Measurements from ENCODE around the gene C5AR1. TPM values are rescaled to one million over a fixed set of nuclear protein-coding genes. Genes with fewer than 3 reads are reported as not detected.
"Not testable (repeated sequence)": the region's sequence is repeated elsewhere in the genome, so short reads cannot be mapped to it uniquely, and the experiment has no call there.

Gene C5AR1
- polyA plus RNA-seq, 4 donors = 0.67 to 8.6 (median 1.6) TPM

GRCh38 chr19:47344425-47344824 lies 34.8 kb downstream of the C5AR1 start:
- 78 to 86% (median 79%) methylated on average over 1 of the region's 1 CpG for WGBS, 3 donors
- no peaks in the 10 kb centered on the region for H3K4me1 ChIP-seq (ENCODE audit: control insufficient read depth in 3 of 3, insufficient read depth in 2 of 3, low read depth in 1 of 3, low read length in 2 of 3)
- no peaks in the 10 kb centered on the region for H3K36me3 ChIP-seq (ENCODE audit: control insufficient read depth in 3 of 3, insufficient read depth in 2 of 3, low read depth in 1 of 3, low read length in 3 of 3)
- FAIRE-seq (no peak), DNase-seq (no peak)
- H3K9me3 ChIP-seq (ENCODE audit: control insufficient read depth in 2 of 2, insufficient read depth in 1 of 2, low read depth in 1 of 2, low read length in 1 of 2) = peaks cover 0 to 2% of the 10 kb centered on the region in 2 donors
- H3K4me3 ChIP-seq (ENCODE audit: low read depth in 1 of 3, low read length in 3 of 3) = no peak overlapping the region
- no peak overlapping the region for H3K27ac ChIP-seq (ENCODE audit: low read depth in 1 of 3, low read length in 2 of 3)
- no peaks in the 10 kb centered on the region for H3K27me3 ChIP-seq (ENCODE audit: control insufficient read depth in 3 of 3, insufficient read depth in 3 of 3, low read length in 3 of 3)

- H3K4me3 ChIP-seq (ENCODE audit: low read depth in 1 of 3, low read length in 3 of 3); H3K9me3 ChIP-seq (ENCODE audit: control insufficient read depth in 2 of 2, insufficient read depth in 1 of 2, low read depth in 1 of 2, low read length in 1 of 2); H3K4me1 ChIP-seq (ENCODE audit: control insufficient read depth in 3 of 3, insufficient read depth in 2 of 3, low read depth in 1 of 3, low read length in 2 of 3); H3K27me3 ChIP-seq (ENCODE audit: control insufficient read depth in 3 of 3, insufficient read depth in 3 of 3, low read length in 3 of 3); FAIRE-seq; H3K36me3 ChIP-seq (ENCODE audit: control insufficient read depth in 3 of 3, insufficient read depth in 2 of 3, low read depth in 1 of 3, low read length in 3 of 3); DNase-seq; H3K27ac ChIP-seq (ENCODE audit: low read depth in 1 of 3, low read length in 2 of 3): not testable (repeated sequence)
- 79 to 87% (median 85%) methylated on average over 6 of the region's 6 CpGs for WGBS, 3 donors
Measured at GRCh38 chr19:47346024-47346423, 36.4 kb downstream of the C5AR1 start.

DNA sequence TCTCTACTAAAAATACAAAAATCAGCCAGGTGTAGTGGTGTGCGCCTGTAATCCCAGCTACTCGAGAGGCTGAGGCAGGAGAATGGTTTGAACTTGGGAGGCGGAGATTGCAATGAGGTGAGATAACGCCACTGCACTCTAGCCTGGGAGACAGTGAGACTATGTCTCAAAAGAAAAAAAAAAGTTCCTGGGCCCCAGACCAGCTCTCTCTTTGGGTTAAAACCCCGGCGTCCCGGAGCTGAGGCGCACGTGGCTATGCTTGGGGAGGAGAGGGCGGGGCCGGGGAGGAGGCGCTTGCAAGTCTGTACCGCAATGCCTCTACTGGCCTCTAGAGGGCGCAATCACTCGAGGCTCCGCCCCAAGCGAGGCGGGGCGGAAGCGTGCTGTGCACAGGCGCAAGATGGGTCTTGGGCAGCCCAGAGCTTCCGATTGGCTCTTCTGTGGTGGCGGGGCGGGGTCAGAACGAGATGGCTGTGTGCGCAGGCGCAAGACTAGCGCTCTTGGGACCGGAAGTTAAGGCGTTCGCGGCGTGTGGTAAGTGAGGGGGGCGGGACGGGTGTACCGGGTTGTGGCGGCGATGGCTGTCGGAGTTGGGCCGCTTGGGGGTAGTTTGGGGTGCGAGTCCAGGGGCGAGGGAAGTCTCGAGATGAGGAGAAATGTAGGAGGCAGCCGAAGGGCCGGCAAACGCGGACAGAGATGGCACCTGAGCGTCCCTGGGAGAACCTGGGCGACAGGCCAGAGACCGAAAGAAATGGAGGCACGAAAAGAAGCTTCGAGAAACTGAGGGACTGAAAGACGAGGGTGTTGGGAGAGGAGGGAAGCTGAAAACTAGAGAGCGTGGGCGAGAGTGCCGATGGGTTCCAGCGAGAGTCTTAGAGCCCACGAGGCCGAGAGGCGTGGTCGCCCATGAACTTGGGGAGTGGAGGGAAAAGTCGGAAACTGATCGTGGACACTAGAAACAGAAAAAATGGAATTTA lies 39.4 kb downstream of the C5AR1 start, which contains the start of gene DHX34:
TSS of gene DHX34 (plus strand) at position 497 of the 977 bp plus-strand sequence. CDS start 3,716 bp downstream, outside the sequence.
- Histone ChIP-seq H3K4me1 (ENCODE audit: control insufficient read depth in 3 of 3, insufficient read depth in 2 of 3, low read depth in 1 of 3, low read length in 2 of 3) (no peaks in the 10 kb centered on the region), H3K27me3 (ENCODE audit: control insufficient read depth in 3 of 3, insufficient read depth in 3 of 3, low read length in 3 of 3) (no peaks in the 10 kb centered on the region), H3K36me3 (ENCODE audit: control insufficient read depth in 3 of 3, insufficient read depth in 2 of 3, low read depth in 1 of 3, low read length in 3 of 3) (peaks cover 0 to 18% (median 2%) of the 10 kb centered on the region in 3 donors), H3K27ac (ENCODE audit: low read depth in 1 of 3, low read length in 2 of 3) (peak within 1 kb of the TSS; percentile 46 to 63 (median 56)), H3K4me3 (ENCODE audit: low read depth in 1 of 3, low read length in 3 of 3) (peak within 1 kb of the TSS; percentile 52 to 100 (median 90)), H3K9me3 (ENCODE audit: control insufficient read depth in 2 of 2, insufficient read depth in 1 of 2, low read depth in 1 of 2, low read length in 1 of 2) (no peaks in the 10 kb centered on the region)
- 3 to 4% (median 3%) methylated on average over 63 of the region's 63 CpGs for WGBS, 3 donors
- no peak for FAIRE-seq
- DNase-seq = peak; percentile 99

DNA sequence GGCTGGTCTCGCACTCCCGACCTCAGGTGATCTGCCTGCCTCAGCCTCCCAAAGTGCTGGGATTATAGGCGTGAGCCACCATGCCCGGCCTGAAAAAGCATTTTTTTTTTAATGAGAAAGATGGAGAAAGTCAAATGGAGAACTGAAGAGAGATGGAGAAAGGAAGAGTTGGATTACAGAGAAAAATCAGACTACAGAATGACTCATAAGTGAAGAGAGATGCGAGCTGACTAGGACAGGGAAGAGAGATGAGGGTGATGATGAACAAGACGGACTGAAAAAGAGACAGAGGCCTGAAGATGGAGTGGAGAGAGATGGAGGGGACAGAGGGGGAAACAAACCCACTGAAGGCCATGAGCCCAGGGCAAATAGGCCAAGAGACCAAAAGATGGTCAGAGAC lies 41.0 kb downstream of the C5AR1 start:
- DNase-seq (no peak), FAIRE-seq (no peak)
- Histone ChIP-seq H3K4me1 (ENCODE audit: control insufficient read depth in 3 of 3, insufficient read depth in 2 of 3, low read depth in 1 of 3, low read length in 2 of 3) (no peaks in the 10 kb centered on the region), H3K4me3 (ENCODE audit: low read depth in 1 of 3, low read length in 3 of 3) (no peak overlapping the region), H3K36me3 (ENCODE audit: control insufficient read depth in 3 of 3, insufficient read depth in 2 of 3, low read depth in 1 of 3, low read length in 3 of 3) (peaks cover 0 to 31% (median 7%) of the 10 kb centered on the region in 3 donors), H3K9me3 (ENCODE audit: control insufficient read depth in 2 of 2, insufficient read depth in 1 of 2, low read depth in 1 of 2, low read length in 1 of 2) (no peaks in the 10 kb centered on the region), H3K27ac (ENCODE audit: low read depth in 1 of 3, low read length in 2 of 3) (no peak overlapping the region), H3K27me3 (ENCODE audit: control insufficient read depth in 3 of 3, insufficient read depth in 3 of 3, low read length in 3 of 3) (no peaks in the 10 kb centered on the region)
- WGBS, 3 donors = 85 to 89% (median 89%) methylated on average over 6 of the region's 6 CpGs

GRCh38 chr19:47351548-47351947 lies 41.9 kb downstream of the C5AR1 start:
- Histone ChIP-seq H3K27me3 (ENCODE audit: control insufficient read depth in 3 of 3, insufficient read depth in 3 of 3, low read length in 3 of 3) (no peaks in the 10 kb centered on the region), H3K4me1 (ENCODE audit: control insufficient read depth in 3 of 3, insufficient read depth in 2 of 3, low read depth in 1 of 3, low read length in 2 of 3) (no peaks in the 10 kb centered on the region), H3K36me3 (ENCODE audit: control insufficient read depth in 3 of 3, insufficient read depth in 2 of 3, low read depth in 1 of 3, low read length in 3 of 3) (peaks cover 0 to 40% (median 8%) of the 10 kb centered on the region in 3 donors), H3K9me3 (ENCODE audit: control insufficient read depth in 2 of 2, insufficient read depth in 1 of 2, low read depth in 1 of 2, low read length in 1 of 2) (no peaks in the 10 kb centered on the region), H3K27ac (ENCODE audit: low read depth in 1 of 3, low read length in 2 of 3) (no peak overlapping the region), H3K4me3 (ENCODE audit: low read depth in 1 of 3, low read length in 3 of 3) (no peak overlapping the region)
- DNase-seq = peak in 1 of 2 donors; percentile 10
- WGBS, 3 donors = 83 to 90% (median 86%) methylated on average over 3 of the region's 3 CpGs
- no peak for FAIRE-seq

DNA sequence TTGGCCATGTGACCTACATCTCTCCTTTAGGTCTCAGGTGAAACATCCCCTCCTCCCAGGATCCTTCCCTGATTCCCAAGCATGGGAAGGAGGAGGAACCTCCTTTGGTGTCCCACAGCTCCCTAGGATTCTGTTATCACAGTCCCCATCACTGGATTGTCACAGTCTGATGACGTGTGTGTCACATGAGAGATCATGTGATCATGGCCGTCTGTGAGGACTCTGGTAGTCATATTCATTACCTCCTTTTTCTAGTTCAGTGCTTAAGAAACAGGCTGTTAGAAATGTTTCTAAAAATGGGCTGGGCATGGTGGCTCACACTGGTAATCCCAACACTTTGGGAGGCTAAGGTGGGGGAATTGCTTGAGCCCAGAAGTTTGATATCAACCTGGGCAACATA lies 42.4 kb downstream of the C5AR1 start:
- H3K9me3 ChIP-seq (ENCODE audit: control insufficient read depth in 2 of 2, insufficient read depth in 1 of 2, low read depth in 1 of 2, low read length in 1 of 2) = no peaks in the 10 kb centered on the region
- no peaks in the 10 kb centered on the region for H3K27me3 ChIP-seq (ENCODE audit: control insufficient read depth in 3 of 3, insufficient read depth in 3 of 3, low read length in 3 of 3)
- H3K4me1 ChIP-seq (ENCODE audit: control insufficient read depth in 3 of 3, insufficient read depth in 2 of 3, low read depth in 1 of 3, low read length in 2 of 3) = no peaks in the 10 kb centered on the region
- no peak overlapping the region for H3K27ac ChIP-seq (ENCODE audit: low read depth in 1 of 3, low read length in 2 of 3)
- peaks cover 0 to 45% (median 9%) of the 10 kb centered on the region in 3 donors for H3K36me3 ChIP-seq (ENCODE audit: control insufficient read depth in 3 of 3, insufficient read depth in 2 of 3, low read depth in 1 of 3, low read length in 3 of 3)
- DNase-seq (no peak), FAIRE-seq (no peak)
- 51 to 56% (median 55%) methylated on average over 2 of the region's 2 CpGs for WGBS, 3 donors
- no peak overlapping the region for H3K4me3 ChIP-seq (ENCODE audit: low read depth in 1 of 3, low read length in 3 of 3)

- peaks cover 8 to 56% (median 15%) of the 10 kb centered on the region in 3 donors for H3K36me3 ChIP-seq (ENCODE audit: control insufficient read depth in 3 of 3, insufficient read depth in 2 of 3, low read depth in 1 of 3, low read length in 3 of 3)
- no peak overlapping the region for H3K4me3 ChIP-seq (ENCODE audit: low read depth in 1 of 3, low read length in 3 of 3)
- DNase-seq (peak in 1 of 2 donors; percentile 86), FAIRE-seq (no peak)
- no peaks in the 10 kb centered on the region for H3K9me3 ChIP-seq (ENCODE audit: control insufficient read depth in 2 of 2, insufficient read depth in 1 of 2, low read depth in 1 of 2, low read length in 1 of 2)
- WGBS, 3 donors = 16 to 69% (median 36%) methylated on average over 24 of the region's 24 CpGs
- H3K27me3 ChIP-seq (ENCODE audit: control insufficient read depth in 3 of 3, insufficient read depth in 3 of 3, low read length in 3 of 3) = no peaks in the 10 kb centered on the region
- no peaks in the 10 kb centered on the region for H3K4me1 ChIP-seq (ENCODE audit: control insufficient read depth in 3 of 3, insufficient read depth in 2 of 3, low read depth in 1 of 3, low read length in 2 of 3)
- H3K27ac ChIP-seq (ENCODE audit: low read depth in 1 of 3, low read length in 2 of 3) = no peak overlapping the region
Measured at GRCh38 chr19:47353307-47353712, 43.6 kb downstream of the C5AR1 start.

- FAIRE-seq = no peak
- Histone ChIP-seq H3K9me3 (ENCODE audit: control insufficient read depth in 2 of 2, insufficient read depth in 1 of 2, low read depth in 1 of 2, low read length in 1 of 2) (no peaks in the 10 kb centered on the region), H3K4me3 (ENCODE audit: low read depth in 1 of 3, low read length in 3 of 3) (no peak overlapping the region), H3K27me3 (ENCODE audit: control insufficient read depth in 3 of 3, insufficient read depth in 3 of 3, low read length in 3 of 3) (no peaks in the 10 kb centered on the region), H3K27ac (ENCODE audit: low read depth in 1 of 3, low read length in 2 of 3) (no peak overlapping the region), H3K4me1 (ENCODE audit: control insufficient read depth in 3 of 3, insufficient read depth in 2 of 3, low read depth in 1 of 3, low read length in 2 of 3) (no peaks in the 10 kb centered on the region), H3K36me3 (ENCODE audit: control insufficient read depth in 3 of 3, insufficient read depth in 2 of 3, low read depth in 1 of 3, low read length in 3 of 3) (peaks cover 8 to 89% (median 23%) of the 10 kb centered on the region in 3 donors)
- DNase-seq = no peak
- 95 to 99% (median 95%) methylated on average over 6 of the region's 6 CpGs for WGBS, 3 donors
Measured at GRCh38 chr19:47356900-47357299, 47.2 kb downstream of the C5AR1 start.

All from small intestine (tissue), 7 donors.